LHCN-M2 (cell line): Measurements from ENCODE around the gene MRC2. TPM values are rescaled to one million over a fixed set of nuclear protein-coding genes. Genes with fewer than 3 reads are reported as not detected.
"Not testable (repeated sequence)": the region's sequence is repeated elsewhere in the genome, so short reads cannot be mapped to it uniquely, and the experiment has no call there.

ENCODE experiments used
- DNase-seq: peaks from one replicate; pipeline ENCODE4 v3.0.0-alpha.2; 2012; ENCODE audit warnings: low read depth
- total RNA-seq: library from RNA; depleted of rRNA; stranded (reverse); fragments of >200 nt; gene quantifications from 2 replicates; pipeline ENCODE4 v1.2.3, GENCODE V29; 2014

Gene MRC2
- total RNA-seq, 1 experiment from 2014 or later = 210 TPM

DNA sequence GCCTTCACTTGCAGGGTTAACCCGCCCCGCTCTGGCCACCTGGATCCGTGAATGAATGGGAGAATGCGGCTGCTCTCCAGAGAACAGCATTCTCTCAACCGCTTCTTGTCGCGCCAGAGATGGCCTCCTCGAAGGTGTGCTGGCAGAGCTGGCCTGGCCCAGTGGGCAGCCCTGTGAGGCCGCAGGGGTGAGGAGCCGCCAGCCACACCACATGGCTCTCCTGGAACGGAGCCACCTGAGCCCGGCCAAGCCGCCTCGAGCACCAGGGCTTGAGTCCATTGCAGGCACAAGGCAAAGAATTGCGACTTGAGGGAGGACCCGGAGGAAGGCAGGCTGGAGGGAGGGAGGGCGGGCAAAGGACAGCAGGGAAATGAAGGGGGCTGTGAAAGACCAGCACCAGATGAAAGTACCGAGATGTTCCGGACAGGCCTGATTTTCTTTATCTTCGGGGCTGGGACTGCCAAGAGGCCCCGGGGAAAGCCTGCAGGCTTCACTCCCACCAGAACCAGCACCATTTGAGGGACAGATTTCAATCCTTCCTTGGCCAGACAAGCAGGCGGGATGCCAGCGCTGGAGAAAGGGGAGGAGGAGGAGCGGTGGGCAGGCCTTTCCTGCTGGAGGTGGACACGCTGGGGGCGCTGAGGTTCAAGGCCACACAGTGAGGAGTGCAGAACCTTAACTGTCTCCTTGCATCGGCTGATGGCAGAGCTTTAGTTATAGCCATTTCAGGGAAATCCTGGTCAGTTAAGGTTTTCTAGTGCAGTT lies 69.4 kb downstream of the MRC2 start:
- no peak for DNase-seq

DNA sequence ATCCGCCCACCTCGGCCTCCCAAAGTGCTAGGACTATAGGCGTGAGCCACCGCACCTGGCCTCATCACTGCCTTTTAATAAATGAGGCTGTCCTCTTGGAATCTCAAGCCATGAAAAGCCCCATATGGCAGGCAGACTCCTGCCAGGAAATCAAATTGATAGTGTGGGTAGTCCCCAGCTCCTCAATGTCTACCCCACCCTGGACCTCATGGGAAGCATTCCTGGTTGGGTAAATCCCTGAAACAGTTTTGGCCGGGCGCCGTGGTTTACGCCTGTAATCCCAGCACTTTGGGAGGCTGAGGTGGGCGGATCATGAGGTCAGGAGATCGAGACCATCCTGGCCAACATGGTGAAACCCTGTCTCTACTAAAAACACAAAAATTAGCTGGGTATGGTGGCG lies 71.0 kb downstream of the MRC2 start:
- DNase-seq = not testable (repeated sequence)

DNA sequence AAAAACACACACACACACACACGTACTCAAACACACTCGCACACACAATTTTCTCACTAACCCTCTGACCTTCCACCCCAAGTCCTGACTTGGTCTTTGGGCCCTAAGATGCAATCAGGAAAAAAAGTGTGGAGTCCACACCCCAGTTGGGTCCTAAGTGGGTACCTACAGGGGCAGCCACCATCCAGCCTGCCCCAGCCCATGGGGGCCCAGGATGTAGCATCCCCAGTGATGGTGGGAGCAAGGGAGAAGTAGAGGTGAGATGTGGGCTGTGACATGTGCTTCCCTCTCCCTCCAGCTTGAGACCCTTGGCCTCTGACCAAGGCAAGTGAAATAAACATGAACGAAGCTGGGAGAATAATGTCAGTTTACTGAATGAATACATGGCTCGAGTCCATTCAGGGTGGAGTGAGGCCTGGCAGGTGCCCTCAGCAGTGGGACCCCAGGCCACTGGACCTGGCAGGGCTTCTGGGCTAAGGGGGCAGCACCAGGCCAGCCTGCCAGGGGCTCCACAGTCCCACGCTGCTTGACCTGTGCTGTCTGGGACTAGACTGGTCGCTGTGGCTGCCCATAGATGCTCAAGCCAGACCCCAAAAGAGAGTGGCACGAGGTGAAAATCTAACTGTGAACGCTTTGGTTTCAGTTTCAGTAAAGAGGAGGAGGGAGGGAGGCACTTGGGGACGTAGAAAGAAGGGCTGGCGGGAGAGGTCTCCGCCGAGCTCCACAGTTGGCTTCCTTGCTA lies 73.7 kb downstream of the MRC2 start:
- DNase-seq = no peak

DNA sequence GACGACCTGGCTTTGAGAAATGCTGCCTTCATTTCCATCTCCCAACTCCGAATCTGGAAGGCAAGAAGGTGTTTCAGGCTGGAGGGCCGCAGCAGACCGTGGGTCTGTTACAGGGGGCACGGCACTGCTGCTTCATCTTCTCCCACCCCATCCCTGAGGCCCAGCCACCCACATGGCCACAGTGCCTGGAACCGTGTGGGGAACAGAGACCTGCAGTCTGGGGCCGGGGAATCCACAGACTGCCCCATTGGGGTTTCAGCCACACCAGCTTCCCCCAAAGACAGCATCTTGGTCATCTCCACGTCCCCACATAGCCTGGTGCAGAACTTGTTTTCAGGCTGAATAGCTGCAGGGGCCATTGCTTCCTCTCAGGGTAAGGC lies 74.2 kb downstream of the MRC2 start:
- DNase-seq = no peak

DNA sequence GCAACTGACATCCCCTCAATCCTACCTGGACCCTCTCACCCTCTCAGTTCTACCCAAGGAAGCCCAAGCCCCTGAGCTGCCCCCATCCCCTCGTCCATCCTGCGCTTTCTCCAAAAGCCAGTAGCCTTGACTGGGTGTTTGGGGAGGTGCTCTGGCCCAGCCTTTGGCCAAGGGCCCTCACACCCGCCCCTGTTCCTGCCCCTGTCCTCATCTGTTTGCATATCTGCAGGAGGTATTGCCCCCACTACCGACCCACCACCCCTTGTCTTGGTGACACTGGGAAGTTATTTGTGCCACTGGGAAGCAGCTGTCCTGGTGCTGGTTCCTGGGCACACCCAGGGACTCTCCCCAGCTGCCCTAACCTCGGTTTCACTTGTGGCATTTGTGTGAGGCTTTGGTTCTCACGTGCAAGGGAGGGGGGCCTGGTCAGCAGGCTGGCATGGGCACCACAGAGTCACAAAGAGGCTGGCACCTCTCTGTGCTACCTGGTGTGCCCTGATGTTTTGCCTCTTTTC lies 75.3 kb downstream of the MRC2 start:
- no peak for DNase-seq

DNA sequence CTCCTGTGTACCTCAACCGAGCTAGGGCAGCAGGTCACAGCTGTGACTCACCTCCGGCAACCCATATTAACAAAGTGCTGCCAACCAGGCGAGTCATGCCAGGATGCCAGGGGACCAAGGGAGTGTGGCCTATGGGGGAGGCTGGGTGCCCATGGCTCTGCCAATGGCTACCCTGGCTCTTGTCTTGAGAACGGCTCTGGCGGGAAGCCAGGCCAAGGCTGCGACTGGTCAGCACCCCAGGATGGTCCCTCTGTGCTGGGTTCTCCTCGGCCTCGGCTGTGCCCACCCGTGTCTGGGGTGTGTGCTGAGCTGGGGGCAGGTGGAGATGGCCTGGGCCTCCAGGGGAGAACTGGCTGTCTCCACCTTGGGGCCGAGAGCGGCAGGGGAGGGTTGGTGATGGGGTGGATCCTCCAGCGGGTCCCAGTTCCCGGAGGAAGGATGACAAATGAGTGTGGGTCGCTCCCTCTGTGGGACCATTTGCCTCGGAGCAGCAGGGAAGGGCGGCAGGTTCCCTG lies 75.8 kb downstream of the MRC2 start:
- peak; percentile 80 for DNase-seq

DNA sequence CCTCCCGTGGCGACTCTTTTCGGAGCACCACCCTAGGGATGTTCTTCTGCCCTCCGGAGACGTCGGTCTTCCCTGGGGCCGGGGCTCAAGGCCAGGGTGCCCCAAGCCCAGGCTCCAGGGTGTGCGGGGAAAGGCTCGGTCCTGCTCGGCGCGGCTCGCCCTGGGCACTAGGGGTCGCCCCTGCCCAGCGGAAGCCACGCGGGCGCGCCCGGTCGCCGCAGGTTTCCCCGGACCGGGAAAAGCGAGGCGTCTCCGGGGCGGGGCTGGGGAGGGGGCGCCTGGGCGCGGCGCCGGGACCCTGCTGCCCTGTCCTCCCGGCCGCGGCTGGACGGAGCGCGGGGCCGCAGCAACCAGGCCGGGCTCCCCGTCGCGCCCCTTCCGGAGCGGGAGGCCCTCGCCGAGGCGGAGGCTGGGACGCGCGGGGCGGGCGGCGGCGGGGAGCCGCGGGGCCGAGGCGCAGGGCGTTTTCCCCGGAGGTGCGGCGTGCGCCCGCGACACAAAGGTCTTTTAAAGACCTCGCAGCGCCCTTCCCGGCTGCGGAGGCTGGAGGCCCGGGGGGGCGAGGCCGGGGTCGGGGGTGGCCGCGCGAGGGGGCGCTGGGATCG lies 76.4 kb downstream of the MRC2 start:
- peak; percentile 63 for DNase-seq

DNA sequence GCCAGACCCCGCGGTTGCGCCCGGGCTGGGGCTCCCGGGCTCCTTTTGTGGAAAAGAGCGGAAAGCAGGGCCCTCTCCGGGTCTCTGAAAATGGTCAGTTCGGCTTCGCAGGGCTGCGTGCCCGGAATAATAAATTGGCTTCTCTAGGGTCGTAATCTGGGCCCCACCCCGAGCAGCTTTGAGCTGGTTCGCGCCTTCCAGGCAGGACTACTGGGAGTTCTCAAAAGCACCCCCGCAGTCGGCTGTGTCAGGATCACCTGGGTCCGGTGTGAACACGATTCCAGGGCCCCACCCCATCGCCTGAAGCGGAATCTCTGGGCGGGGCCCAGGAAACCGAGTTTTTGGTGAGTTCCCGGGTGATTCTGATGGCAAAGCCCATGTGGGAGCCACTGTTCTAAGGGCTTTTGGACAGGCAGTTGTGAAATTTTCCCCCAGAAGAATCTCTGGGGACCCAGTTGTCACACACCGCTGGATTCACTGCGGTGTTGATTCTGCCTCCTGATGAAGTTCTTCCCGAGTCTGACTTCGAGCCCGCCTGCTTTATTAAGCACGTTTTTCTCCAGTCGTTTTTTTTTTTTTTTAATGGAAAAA lies 77.0 kb downstream of the MRC2 start:
- DNase-seq = peak; percentile 62

DNA sequence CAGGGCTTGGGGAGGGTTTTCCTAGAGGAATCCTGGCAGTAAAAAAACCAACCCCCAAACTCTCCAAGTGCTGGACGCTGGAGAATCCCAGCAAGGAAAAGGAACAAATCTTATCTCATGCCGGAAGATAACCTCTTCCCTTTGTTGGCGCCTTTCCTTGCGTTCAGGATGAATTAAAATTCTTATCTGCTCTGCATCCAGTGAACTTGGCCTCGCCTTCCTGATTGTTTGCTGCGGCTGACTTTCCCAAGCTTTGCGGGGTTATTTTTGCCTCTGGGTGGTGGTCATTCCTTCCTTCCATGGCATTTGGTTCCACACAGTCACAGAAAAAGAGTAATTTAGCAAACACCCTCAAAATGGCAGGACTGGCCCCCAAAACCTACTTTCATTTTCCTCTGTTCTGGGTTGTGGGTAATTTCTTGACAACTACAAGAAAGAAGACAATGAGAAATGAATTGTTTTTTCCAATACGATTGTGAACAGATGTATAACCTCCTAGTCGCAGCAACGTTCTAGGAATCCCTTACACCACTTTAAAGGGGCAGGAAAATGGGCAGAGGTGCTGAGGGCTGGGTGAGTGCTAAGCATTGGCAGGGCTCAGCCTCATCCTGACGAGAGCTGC lies 77.8 kb downstream of the MRC2 start:
- DNase-seq = peak; percentile 22

DNA sequence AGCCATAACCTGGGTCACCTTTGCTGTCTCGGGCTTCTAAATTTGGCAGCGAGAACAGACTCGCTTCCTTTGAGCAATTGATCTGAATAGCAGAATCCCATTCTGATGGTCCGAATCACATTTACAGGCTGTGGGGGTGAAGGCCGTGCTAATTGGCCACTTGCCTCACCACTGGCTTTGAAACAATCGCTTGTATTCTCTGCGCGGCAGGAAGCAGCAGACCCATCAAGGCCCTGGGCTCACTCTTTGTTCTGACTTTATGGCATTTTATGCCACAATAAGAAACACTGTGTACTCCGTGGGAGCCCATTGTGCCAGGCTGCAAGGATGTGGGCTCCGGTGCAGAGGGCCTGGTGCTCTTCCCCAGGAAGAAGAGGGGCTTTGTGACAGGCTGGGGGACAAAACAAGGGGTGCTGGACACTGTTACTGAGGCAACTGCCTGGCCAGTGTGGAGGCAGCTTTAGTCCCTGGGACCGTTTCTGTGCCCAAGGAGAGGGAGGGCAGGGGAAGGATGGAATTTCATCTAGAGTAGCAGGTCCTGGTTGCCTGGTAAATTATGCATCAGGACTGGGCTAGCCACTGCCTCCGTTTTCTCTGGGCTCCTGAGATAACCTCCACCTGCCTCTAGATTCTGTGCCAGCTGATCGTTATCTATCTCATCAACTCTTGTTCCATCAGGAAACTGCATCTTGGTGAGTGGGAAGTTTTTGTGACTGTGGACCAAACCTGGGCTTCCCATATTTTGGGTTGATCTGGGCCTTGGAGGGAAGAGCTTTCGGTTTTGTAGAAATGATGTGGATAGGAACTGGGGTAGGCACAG lies 78.5 kb downstream of the MRC2 start:
- no peak for DNase-seq

DNA sequence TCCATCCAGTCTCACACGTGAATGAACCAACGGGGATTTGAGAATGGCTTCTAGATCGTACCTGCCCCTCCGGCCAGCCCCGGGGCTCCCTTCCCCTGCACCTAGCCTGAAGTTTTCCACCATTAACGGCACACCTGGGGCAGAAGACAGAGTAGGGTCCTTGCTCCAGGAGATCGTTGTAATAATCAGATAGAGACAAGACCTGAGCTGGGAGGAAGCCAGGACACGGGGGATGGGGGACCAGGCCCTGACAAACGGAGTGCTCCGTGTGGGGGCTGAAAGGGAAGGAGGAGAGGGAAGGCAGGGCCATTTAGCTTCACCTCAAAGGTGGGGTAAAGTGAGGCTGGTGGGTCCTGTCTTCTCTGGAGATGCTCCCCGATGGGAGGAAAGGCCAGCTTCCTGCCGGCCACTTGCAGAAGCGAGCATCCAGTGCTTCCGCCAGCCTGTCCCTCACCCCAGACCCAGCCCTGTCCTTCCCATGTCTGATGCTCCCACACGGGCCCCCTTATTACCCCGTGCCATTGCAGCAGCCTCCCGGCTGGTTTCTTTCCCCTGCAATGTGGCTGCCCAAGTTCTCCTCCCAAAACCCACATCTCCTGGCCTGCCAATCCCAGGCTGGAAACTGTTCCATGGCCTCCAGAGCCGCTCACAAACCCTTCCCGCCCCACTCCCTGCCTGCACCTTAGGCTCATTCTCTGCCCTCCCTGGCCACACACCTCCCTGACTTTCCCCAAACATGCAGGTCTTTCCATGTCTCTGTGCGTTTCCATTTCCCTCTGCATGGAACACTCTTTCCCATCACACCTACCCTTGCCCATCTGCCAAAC lies 79.3 kb downstream of the MRC2 start:
- DNase-seq = no peak

DNA sequence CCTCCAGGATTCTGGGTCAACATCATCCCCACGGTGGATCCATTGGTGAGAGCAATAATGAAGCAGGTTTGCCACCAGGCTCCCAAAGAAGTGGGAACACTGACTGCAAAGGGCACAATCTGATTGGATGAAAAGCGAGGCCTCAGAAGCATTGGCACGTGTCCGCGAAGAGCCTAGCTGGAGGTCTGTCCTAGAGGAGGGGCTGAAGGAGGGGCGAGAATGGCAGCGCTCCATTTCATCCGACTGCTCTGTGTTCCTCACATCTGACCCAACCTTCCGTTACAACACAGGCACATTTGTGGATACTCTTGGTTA lies 79.9 kb downstream of the MRC2 start:
- no peak for DNase-seq

DNA sequence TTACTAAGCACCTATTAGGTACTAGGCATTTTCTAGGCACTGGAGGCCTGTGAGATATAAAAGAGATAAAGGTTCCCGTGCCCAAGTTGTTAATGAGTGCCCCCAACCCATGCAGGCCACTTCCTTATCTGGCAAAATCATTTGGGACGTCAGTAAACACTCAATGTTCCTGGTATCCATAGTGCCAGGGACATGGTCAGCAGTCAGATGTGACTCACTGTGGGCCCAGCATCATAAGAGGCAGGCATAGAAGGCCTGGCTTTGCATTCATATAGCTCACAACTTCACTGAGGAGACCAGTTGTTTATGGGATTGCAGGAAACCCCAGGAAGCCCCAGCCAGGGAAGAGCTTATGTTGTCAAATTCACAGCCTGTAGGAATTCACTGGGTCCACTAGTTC lies 81.1 kb downstream of the MRC2 start:
- DNase-seq = no peak

DNA sequence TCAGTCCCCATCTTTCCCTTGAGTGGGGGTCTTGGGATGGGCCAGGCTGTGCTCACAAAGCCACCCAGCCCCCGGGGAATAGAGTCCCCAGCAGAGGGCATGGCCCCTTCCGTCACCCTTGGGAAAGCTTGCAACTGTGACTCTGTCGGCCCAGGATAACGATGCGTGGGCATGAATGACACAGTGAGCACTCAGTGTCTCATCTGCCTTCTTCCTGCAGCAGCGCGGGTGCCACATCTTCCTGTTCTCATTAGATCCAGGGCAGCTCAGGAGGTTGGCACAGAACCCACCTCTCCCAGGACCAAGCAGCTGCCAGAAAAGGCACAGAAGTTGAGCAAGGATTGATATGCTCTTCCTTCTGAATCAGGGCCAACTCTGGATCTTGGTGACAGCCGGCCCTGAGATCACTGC lies 84.7 kb downstream of the MRC2 start:
- peak; percentile 44 for DNase-seq

DNA sequence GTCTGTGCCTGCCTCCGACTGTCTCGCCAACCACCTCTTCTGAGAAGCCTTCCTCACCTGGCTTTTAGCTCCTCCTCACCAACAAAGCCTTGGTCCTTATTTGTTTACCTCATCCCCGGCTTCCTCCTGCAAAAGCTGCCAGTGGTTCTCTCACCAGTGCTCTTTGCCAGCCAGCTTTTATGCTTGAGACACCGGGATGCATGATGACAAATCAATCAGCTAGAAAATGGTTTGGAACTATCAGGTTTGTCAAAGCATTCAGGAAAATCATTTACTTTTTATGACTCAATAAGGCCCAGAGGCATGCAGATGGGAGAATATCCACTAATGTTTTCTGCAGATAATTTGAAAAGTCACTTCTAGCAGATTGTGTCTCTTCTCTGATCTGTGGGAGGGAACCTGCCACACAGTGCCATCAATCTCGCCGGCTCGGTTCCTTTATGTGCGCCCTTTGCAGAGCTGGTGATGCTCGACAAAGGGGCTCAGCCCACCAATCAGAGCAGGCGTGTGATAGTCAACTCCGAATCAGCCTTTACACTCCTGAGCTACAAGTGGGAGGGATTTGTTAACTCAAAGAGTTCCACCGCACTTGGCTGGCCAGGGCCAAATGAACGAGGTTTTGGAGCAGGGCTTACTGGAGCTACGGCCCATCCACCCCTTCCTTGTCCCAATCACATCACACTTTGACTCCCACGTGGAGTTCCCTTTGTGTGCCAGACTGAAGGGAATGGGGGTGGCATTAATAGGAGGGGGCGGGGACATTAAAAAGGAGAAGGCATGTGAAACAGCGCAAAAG lies 85.8 kb downstream of the MRC2 start:
- DNase-seq = no peak

DNA sequence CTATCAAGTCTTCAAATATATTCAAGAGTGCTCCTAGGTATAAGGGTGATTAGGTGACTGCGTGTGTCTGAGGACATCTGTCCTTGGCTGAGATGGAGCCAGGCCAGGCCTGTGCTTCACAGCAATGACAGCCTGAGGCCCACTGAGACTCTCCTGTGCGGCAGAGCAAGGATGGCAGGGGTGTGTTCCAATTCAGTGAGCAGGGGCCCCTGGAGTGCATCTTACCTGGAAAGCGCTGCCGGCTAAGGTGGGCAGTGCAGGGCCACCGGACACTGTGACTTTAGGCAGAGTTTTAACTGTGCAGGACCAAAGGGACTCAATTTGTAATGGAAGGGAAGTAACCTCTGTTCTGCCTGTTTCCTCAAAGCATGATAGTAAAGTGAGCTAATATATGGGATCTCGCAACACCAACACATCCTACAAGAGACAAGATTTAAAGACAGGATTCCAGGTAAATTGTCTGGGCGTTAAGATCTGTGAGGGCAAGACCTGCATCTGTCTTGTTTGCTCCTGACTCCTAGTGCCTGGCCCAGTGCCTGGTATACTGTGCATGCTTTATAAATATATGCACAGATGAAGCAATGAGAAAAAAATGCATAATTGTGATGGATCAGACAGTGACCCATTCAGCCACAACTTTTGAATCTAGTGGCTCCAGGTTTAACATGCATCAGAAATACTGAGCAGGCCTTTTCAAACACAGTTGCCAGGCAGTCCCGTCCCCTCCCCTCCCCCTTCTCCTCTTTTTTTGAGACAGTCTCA lies 86.7 kb downstream of the MRC2 start:
- no peak for DNase-seq

DNA sequence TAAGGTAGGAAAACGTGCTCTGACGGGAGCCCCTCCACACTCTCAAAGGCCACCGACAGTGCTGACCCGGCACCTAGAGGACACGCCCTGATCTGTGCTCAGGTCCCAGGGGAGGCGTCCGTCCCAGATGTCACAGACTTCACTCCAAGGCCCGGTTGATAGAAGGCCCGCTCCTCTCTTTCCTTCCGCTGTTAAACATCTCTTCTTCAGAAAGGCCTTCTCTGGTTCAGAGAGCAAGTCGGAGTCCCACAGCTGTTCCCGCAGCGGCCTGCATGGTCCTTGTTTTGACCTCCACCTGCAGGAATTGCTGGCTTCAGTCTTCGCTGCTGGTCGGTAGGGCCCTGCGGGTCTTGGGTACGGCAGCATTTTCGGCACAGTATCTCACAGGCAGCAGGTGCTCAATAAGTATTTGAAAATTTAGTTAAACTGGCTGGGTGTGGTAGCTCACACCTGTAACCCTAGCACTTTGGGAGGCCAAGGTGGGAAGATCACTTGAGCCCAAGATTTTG lies 88.5 kb downstream of the MRC2 start:
- no peak for DNase-seq
